Measurements from ENCODE around the gene KRTAP9-7. TPM values are rescaled to one million over a fixed set of nuclear protein-coding genes. Genes with fewer than 3 reads are reported as not detected.
"Not testable (repeated sequence)": the region's sequence is repeated elsewhere in the genome, so short reads cannot be mapped to it uniquely, and the experiment has no call there.

KRTAP9-7 gene
- total and polyA plus RNA-seq, 10 of the 15 experiments (the other 5 are each of a cell fraction or from before 2014, with no cell fraction given): not detected

GRCh38 chr17:41246995-41247787, 28.3 kb upstream of the KRTAP9-7 start:
- intact Hi-C loops (cut with micrococcal nuclease; ENCODE audit: unreplicated experiment); ATAC-seq; H3K4me3 ChIP-seq; POLR2A ChIA-PET; H3K79me2 ChIP-seq (ENCODE audit: control insufficient read depth, insufficient read depth, low read length); H3K9ac ChIP-seq (ENCODE audit: control insufficient read depth, insufficient read depth, low read length); H3K36me3 ChIP-seq (ENCODE audit: control insufficient read depth in 2 of 2, insufficient read depth in 2 of 2, low read length in 1 of 2); FAIRE-seq; BruUV-seq (replicated peaks); H4K20me1 ChIP-seq (ENCODE audit: control insufficient read depth, insufficient read depth); H2AFZ ChIP-seq (ENCODE audit: control insufficient read depth, low read depth, low read length); SMC1A ChIA-PET (ENCODE audit: uncharacterized antibody, unreplicated experiment); DNase-seq (ENCODE audit: low read depth, low spot score); H3K4me2 ChIP-seq (ENCODE audit: control insufficient read depth, insufficient read depth); H3K27me3 ChIP-seq (replicated peaks in 1 of 2; ENCODE audit: control insufficient read depth in 2 of 2, insufficient read depth in 2 of 2, low read length in 1 of 2); CTCF ChIA-PET; H3K4me1 ChIP-seq (ENCODE audit: control insufficient read depth, insufficient read depth, low read length); H3K9me3 ChIP-seq (replicated peaks; ENCODE audit: control insufficient read depth, insufficient read depth, low read length); H3K27ac ChIP-seq (ENCODE audit: control insufficient read depth, insufficient read depth); RAD21 ChIA-PET (ENCODE audit: unreplicated experiment): not testable (repeated sequence)
- in situ Hi-C loops (cut with MboI): loop anchor here (10.0 kb wide), 1 partner anchor 62 kb away; the partner anchor contains the start of genes KRTAP4-1 and KRTAP9-1
- 3% methylated on average over 2 of the region's 2 CpGs for WGBS (ENCODE audit: insufficient coverage, insufficient replicate concordance, low lambda C conversion rate, missing lambda C conversion rate)

- not testable (repeated sequence) for FAIRE-seq
These were observed 25.8 kb upstream of the KRTAP9-7 start, which contains the start of gene KRTAP9-4 for GRCh38 chr17:41249637-41250240. Gene KRTAP9-4 (plus strand): TSS chr17:41249687. CDS start chr17:41249721, 34 bp downstream.

More at GRCh38 chr17:41249637-41250240, 25.8 kb upstream of the KRTAP9-7 start, which contains the start of gene KRTAP9-4:
- in situ Hi-C loops (cut with MboI): loop anchor here (10.0 kb wide), 1 partner anchor 65 kb away; the partner anchor contains the start of genes KRTAP4-1 and KRTAP9-1
- H3K4me2 ChIP-seq (ENCODE audit: control insufficient read depth, insufficient read depth); ATAC-seq; H2AFZ ChIP-seq (ENCODE audit: control insufficient read depth, low read depth, low read length); H3K4me3 ChIP-seq; H3K9me3 ChIP-seq (replicated peaks; ENCODE audit: control insufficient read depth, insufficient read depth, low read length); SMC1A ChIA-PET (ENCODE audit: uncharacterized antibody, unreplicated experiment); H3K27ac ChIP-seq (ENCODE audit: control insufficient read depth, insufficient read depth); RAD21 ChIA-PET (ENCODE audit: unreplicated experiment); DNase-seq (ENCODE audit: low read depth, low spot score); H3K4me1 ChIP-seq (ENCODE audit: control insufficient read depth, insufficient read depth, low read length); CTCF ChIA-PET; H3K27me3 ChIP-seq (replicated peaks in 1 of 2; ENCODE audit: control insufficient read depth in 2 of 2, insufficient read depth in 2 of 2, low read length in 1 of 2); H4K20me1 ChIP-seq (ENCODE audit: control insufficient read depth, insufficient read depth); POLR2A ChIA-PET; intact Hi-C loops (cut with micrococcal nuclease; ENCODE audit: unreplicated experiment); BruUV-seq (replicated peaks); H3K9ac ChIP-seq (ENCODE audit: control insufficient read depth, insufficient read depth, low read length); H3K36me3 ChIP-seq (ENCODE audit: control insufficient read depth in 2 of 2, insufficient read depth in 2 of 2, low read length in 1 of 2); H3K79me2 ChIP-seq (ENCODE audit: control insufficient read depth, insufficient read depth, low read length): not testable (repeated sequence)
- WGBS (ENCODE audit: insufficient coverage, insufficient replicate concordance, low lambda C conversion rate, missing lambda C conversion rate): 0% methylated on average over 1 of the region's 2 CpGs

Data from GM12878 (cell line).